Esophagus mucosa (tissue), 1 donor: ENCODE data around the gene ASB6. TPM values are rescaled to one million over a fixed set of nuclear protein-coding genes. Genes with fewer than 3 reads are reported as not detected.
A peak's percentile ranks its signal among the peaks of the same experiment; 100 is the strongest.
"Not testable (repeated sequence)": the region's sequence is repeated elsewhere in the genome, so short reads cannot be mapped to it uniquely, and the experiment has no call there.

ENCODE experiments used
- ATAC-seq: fragments of 200-7000 bp; cut with Tn5 transposase; one replicate; pipeline ENCODE4 v1.9.1; 2020
- total RNA-seq: library from RNA; stranded (reverse); gene quantifications from one replicate; pipeline ENCODE4 v1.2.4, GENCODE V29; 2023
- donor health status: DM: yes; HTN: yes; CAD: no.

The ASB6 gene
- total RNA-seq, 1 donor from 2014 or later = 11.4 TPM

DNA sequence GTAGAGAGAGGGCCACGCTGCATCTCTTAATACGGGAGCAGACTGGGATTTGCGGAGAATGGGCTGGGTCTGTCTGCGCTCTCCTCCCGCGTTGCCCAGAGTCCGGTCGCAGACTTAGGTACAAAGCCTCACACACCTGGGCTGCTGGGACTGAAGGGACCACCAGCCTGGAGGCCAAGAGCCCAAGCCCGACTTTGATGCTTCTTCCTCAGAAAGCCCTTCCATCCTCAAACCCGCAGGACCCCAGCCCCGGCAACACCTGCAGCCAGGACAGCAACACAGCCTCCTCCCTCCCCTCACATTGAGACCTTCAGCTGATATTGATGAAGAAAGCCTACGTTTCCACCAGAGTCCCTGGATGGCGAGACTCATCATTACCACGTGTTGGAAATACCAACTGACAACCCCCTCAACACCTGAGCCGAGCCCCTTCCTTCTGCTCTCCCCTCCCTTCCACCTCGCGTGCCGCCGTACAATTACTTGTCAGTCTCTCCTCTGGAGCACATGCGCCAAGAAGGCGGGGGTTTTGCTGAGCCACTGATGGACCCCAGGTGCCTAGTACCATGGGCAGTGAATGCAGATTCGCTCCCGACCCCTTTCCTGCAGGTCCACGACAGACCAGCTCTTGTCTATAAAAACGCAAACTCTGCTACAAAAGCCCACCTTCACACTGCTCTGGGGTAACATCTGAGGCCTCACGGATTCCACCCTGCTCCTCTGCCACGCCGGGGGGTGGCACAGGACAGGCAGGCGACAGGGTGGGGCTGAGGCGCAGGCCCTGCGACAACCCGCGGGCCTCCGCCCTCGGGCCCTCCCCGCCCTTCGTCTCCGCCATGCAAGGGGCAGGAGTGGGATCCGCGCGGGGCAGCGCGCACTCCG, 841 bp downstream of the ASB6 start:
- ATAC-seq = peak; percentile 10

DNA sequence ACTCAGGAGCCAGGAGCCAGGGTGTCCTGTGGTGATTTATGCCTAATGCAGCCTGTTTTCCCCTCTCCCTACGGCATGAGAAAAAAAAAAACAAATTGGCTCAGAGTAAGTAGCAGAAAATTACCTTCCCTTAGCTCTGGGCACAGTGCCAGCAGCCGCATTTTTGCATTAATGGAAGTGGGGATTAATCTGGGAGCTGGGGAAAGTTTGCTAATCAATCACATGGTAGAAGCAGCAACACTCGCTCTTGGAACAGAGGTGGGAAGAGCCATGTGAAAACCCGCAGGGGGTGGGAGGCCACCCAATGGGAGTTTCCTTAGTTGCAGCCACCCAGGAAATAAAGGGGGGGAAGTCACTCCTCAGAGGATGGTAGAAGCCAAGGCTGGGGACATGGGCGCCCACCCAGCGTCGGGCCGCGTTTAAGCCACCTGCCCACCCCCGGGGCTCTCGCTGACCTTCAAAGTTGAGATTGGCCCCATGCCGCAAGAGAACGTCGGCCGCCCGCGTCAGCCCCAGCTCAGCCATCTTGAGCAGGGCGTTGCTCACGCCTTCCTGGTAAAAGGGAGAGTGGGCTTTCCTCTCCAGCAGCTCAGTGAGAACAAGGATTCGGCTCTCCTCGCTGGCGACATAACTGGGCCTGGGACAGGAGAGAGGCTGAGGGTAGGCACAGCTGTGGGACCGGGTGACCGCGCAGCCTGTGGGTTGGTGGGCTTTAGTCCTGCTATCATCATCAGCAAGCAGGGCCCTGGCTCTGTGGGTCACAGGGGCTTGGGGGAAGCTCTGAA, 1.7 kb downstream of the ASB6 start:
- ATAC-seq = no peak

GRCh38 chr9:129639756-129640085, 2.2 kb downstream of the ASB6 start:
- no peak for ATAC-seq

GRCh38 chr9:129639034-129639630, 2.8 kb downstream of the ASB6 start:
- ATAC-seq = no peak

DNA sequence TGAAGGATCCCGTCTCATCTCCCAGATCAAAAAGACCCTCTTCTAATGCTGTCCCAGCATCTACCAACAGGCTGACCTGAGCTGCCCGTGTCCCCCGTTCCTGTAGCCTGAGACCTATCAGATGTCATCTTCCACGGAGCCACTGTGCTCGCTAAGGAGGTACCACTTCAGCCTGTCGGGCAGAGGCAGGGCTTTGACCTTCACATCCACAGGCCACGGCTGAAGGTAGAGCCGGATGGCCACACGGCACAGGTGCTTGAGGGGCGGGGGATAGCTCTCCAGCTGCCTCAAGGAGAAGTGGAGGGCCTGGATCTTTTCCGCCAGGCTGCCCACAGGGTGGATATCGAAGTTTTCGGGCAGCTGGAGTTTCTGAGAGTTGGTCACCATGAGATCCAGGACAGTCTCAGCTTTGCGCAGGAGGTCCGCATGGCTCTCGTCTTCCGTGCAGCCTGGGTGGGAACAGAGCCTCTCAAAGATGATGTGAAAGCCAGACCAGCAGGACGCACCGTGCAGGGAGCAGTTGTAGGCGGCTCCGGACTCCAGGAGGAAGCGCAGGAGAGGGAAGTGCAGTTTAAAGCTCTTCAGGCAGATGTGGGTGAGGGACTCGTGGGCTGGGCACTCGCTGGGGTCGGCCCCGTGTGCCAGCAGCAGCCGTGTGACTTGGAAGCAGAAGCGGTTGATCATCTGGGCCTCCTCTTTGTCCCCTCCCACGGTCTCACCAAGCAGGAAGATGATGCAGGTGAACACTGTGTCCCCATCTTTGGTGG, 4.1 kb downstream of the ASB6 start:
- no peak for ATAC-seq

DNA sequence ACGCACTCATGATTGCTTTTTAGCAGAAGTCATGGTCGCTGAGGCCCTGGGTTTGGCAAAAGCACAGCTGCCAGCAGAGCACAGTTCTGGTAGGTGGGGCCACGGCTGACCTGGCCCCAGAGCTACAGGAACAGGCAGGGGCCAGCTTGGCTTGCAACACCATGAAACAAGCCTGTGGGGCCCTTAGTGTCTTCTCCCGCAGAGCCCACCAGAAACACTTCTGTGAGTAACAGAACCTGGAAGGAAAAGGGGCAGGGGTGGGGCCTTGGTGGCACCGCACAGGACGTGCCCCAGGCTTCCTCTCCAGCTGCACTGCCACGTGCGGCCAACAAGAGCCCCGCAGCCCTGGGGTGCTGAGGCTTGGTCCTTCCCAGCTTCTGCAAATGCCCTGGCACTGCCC, 4.8 kb downstream of the ASB6 start:
- ATAC-seq = no peak

DNA sequence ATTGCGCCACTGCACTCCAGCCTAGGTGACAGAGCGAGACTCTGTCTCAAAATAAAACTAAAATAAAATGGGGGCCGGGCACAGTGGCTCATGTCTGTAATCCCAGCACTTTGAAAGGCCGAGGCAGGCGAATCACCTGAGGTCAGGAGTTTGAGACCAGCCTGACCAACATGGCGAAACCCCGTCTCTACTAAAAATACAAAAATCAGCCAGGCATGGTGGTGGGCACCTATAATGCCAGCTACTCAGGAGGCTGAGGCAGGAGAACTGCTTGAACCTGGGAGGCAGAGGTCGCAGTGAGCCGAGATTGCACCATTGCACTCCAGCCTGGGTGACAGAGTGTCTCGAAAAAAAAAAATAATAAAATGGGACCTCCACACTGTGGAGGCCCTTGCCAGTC, 5.6 kb downstream of the ASB6 start:
- ATAC-seq = not testable (repeated sequence)

DNA sequence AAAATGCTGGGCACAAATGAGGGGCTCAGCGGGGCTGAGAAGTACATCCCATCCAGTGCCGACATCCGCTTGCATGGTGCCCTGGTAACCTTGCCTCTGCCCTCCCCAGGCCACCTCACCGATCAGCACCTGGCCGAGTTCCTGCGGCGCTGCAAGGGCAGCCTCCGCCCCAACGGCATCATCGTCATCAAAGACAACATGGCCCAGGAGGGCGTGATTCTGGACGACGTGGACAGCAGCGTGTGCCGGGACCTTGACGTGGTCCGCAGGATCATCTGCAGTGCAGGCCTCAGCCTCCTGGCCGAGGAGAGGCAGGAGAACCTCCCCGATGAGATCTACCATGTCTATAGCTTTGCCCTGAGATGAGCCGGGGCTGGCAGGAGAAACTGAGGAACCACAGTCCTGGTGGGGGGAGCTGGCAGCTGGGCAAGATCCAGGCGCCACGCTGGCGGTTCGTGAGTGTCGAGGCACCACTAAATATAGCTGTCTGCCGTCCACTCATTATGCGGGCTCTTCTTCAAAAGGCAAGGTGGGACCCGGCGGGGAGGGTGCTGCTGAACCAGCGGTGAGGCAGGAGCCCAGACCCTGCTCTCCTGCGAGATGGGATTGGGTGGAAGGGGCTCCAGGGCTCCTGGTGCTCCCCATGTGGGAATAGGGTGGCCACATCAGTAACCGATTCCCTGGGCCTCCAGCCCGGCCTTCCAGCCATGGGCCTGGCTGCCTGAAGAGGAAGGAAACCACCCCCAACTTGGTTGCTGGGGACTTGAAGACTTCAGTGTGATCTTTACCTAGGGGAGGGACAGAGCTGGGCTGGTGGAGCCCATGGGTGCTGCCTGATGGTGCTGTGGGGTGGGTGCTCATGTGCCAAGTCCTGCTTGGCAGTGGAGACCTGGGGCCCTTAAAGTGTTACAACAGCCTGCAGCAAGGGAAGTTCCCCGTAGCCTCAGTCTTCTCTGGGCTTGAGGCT, 6.6 kb downstream of the ASB6 start:
- ATAC-seq = no peak

- ATAC-seq = no peak
These were observed 8.1 kb downstream of the ASB6 start for GRCh38 chr9:129633848-129634247.

DNA sequence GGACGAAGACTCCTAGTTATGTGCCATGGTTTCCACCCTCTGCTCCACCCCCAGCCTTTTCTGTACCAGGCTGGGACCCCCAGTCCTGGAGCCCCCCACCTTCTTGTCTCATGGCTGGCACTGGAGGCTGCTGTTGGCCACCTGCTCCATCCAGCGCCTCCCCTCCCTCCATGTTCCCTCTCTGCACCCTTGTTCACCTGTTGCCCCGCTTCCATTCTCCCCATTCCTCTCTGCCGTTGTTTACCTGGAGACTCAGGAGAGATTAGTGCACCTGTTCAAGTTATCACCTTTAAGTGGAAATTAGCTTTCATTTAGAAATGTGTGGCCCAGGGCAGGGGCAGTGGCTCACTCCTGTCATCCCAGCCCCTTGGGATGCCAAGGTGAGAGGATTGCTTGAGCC, 8.7 kb downstream of the ASB6 start:
- no peak for ATAC-seq

DNA sequence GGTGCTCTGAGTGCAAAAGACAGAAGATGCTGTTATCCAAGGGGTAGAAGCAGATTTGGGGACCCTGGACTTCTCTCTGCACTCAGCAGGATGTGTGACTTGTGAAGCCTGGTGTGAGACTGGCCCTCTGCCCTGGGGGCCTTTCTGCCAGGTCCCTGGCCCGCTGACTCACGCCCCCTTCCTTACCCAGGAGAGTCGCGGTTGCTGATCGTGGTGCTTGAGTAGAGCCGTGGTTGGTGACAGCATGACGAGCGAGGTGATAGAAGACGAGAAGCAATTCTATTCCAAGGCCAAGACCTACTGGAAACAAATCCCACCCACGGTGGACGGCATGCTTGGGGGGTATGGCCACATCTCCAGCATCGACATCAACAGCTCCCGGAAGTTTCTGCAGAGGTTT, 9.5 kb downstream of the ASB6 start:
- no peak for ATAC-seq

GRCh38 chr9:129631674-129632129, 10.2 kb downstream of the ASB6 start:
- peak; percentile 8 for ATAC-seq

GRCh38 chr9:129630967-129631673, 10.8 kb downstream of the ASB6 start:
- peak; percentile 71 for ATAC-seq

DNA sequence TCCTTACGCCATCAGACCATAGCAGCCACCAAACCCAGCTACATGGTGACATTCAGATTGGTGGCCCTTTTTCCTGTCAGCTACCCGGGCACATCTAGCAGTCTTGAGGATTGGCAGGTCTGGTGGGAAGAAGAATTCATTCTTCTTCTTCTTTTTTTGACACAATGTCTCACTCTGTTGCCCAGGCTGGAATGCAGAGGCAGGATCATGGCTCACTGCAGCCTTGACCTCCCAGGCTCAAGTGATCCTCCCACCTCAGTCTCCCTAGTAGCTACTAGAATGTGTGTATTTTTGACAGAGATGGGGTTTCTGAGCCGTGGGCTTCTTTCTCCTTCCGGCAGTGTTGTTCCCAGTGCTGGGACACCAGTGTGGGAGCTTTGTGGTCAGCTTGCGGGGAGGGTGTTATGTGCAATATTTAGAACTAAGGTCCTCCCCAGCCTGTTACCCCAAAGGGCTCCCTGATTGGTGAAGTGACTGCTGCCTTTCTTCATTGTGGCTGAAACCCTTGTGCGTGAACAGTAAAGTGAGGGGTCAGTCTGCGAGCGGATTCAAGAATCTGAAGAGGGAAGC, 12.6 kb downstream of the ASB6 start:
- no peak for ATAC-seq

GRCh38 chr9:129628709-129629108, 13.2 kb downstream of the ASB6 start:
- ATAC-seq = no peak

GRCh38 chr9:129627556-129628440, 14.2 kb downstream of the ASB6 start:
- no peak for ATAC-seq

- peak; percentile 5 for ATAC-seq
These were observed 15.2 kb downstream of the ASB6 start for GRCh38 chr9:129626625-129627284.

DNA sequence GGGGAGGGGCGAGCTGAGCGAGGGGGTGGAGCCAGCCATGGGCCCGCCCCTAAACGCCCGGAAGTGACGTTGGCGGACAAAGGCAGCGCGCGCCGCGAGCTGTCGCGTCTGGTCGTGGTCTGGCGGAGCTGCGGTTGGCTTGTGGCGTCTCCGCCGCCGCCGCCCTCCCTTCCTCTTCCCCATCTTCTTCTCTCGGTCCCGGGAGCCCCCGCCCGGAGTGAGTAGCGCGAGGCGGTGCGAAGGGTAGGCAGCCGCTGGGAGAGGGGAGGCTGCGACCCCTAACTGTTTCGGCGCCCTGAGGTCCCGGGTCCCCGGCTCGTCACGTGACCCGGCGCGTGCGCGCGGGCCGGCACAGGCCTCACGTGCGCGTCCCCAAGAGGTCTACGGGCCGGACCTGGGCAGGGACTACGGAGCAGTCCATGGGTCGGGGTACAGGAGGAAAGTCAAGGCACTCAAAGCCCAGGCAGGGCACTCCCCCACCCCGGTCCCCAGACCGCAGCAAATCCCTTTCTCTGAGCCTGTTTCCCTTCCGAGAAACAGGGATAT, 15.8 kb downstream of the ASB6 start, which contains the start of gene NTMT1:
NTMT1 (plus strand) TSS at position 85 of the 546 bp plus-strand sequence. CDS start 6,541 bp downstream, outside the sequence.
- ATAC-seq = peak; percentile 90
